NCI-H1930 (cell line): ENCODE results near the gene RHBDD2.
"Not testable (repeated sequence)": the region's sequence is repeated elsewhere in the genome, so short reads cannot be mapped to it uniquely, and the experiment has no call there.

Experiments used
- DNase-seq, 2 experiments: peaks; one replicate each; lab custom pipeline; 2025; lab: John Stamatoyannopoulos, UW

The RHBDD2 gene

DNA sequence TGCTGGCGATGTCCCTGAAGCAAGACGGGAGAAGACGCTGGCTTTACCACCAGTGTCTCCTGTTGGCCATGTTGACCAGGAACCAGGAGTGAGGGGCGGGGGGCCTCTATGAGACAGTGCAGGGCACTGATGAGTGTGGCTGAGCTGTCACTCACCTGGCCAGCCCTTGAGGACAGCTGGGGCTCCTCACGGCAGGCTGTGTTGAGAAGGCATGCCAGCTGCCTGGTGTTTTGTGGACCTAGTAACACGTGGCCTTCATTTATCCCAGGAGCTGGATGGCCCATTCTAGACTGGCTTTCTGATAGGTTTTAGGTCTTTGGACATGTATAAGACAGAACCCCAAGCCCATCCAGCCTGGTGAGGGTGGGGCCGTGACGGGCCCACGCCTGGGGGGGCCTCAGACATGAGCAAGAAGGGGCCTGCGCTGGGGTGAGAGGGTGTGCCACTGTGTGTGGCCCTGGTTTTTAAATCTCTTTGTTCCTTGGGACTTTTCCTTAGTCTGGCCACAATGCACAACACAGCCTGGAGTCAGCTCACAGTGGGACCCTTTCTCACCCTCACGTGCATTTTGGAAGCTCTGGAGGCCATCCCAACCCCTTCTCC is 10.5 kb downstream of the RHBDD2 start:
- no peak for DNase-seq

DNA sequence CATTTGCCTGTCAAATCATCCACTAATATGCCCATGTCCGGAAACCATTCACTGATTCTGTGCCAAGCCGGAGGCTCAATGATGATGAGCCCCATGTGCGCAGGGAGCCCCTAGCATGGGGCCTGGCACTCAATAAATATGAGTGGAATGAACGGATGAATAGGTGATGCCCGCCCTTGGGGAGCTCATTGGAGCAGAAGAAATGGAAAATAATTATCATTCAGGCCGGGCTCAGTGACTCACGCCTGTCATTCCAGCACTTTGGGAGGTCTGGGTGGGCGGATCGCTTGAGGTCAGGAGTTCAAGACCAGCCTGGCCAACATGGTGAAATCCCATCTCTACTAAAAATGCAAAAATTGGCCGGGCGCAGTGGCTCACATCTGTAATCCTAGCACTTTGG is 11.0 kb downstream of the RHBDD2 start:
- no peak for DNase-seq

DNA sequence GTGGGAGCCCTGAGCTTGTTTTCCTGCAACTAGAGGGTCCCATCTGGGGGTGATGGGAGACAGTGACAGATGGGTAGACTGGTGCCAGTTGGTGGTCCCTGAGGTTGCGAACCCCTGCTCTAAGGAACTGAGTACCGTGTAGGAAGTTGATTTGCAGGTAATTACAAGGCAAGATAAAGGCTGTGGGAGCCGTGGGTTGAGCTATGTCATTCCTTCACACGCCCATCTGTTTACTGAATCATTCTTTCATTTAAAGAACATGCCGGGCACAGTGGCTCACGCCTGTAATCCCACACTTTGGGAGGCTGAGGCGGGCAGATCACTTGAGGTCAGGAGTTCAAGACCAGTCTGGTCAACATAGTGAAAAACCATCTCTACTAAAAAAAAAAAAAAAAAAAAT is 12.4 kb downstream of the RHBDD2 start:
- not testable (repeated sequence) for DNase-seq

DNA sequence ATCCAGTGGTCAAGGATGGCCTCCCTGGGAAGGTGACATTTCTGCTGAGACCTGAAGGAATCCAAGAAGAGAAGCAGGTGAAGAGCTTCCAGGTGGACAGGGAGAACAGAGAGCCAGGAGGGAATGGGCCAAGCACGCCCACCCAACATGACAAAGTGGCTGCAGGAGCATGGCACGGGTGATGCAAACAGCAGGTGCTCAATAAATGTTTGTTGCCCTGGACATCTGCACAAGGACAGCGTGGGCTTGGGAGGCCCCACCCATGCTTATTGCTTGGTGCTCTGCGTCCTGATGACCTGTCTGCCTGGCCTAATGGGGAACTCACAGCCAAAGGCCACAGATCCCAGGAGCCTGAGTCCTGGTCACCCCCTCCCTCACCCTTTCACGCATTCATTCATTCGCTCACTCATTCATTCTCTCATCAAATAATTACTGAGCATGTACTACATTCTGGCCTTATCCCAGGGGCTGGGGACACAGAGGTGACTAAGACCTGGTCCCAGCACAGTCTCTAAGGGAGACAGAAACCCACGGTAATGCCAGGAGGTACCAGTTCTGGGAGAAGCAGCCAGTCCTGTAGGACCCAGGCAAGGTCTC is 13.1 kb downstream of the RHBDD2 start:
- no peak for DNase-seq

DNA sequence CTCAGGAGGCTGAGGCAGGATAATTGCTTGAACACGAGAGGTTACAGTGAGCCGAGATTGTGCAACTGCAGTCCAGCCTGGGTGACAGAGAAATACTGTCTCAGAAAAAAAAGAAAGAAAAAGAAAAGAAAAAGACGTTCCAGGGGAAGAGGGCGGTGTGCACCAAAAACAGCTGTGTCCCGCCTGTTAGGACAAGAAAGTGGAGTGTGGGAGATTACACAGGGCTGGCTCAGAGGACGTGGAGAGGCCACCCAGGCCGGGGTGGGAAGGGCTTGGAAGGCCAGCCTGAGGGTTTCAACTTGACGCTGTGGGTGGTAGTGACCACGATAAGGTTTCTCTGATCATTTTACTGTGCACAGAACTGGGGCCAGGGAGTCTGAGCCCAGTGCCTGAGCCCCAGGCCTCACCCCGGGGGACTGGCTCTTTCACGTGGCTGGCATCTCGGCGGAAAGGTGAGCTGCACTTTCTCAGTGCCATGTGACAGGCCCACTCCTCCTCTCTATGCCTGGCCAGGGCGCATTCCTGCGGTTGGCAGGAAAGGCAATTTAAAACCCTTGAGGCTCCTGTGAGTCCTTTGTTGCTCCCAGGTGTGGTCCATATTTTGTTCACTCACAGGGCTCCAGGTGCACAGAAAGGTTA is 13.9 kb downstream of the RHBDD2 start:
- DNase-seq, result no peak

DNA sequence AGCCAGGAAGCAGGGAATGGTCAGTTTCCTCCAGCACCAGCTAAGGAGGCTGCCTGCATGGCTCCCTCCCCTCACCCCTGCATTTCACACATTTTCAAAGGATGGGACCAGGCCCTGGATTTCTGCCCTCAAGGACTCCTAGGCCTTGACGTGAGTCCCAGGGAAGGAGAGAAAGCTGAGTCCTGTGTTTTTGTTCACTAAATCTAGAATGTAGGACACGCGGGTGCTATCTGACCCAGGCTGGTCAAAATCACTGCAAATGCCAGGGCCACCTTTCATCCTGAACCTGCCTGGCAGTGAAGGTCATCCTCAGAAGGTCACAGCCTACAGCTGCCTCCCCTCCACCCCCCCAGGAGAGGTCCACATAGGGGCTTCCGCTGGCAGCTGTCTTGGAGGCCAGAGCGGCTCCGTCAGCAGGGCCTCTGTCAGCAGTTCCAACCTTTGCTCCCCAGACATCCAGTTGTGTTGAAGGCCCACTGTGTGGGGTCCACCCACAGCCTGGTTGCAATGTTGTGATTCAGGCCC is 18.0 kb downstream of the RHBDD2 start:
- no peak for DNase-seq

DNA sequence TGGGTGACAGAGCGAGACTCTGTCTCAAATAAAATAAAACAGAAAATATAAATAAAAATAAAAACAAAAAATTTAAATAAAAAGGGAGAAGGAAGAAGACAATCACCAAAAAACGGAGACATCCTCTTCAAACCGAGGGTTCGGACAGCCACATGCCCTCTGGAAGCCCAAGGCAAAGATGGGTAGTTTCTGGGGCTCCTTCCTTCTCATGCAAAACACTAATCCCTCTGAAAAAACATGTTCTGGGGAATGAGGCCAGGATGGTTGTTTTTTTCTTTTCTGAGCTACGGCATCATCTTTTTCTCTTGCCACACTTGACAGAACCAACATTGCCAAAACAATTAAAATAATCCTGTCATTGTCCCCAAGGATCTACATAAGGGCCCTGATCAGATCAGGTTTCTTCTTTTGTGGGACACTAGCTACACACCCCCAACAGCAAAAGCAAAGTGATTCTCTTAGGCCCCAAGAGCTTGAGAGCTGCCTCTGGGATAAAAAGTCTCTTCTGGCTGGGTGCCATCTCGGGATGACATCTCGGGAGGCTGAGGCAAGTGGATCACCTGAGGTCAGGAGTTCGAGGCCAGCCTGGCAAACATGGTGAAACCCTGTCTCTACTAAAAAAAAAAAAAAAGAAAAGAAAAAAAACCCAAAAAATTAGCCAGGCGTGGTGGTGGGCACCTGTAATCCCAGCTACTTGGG is 21.9 kb downstream of the RHBDD2 start:
- no peak for DNase-seq

DNA sequence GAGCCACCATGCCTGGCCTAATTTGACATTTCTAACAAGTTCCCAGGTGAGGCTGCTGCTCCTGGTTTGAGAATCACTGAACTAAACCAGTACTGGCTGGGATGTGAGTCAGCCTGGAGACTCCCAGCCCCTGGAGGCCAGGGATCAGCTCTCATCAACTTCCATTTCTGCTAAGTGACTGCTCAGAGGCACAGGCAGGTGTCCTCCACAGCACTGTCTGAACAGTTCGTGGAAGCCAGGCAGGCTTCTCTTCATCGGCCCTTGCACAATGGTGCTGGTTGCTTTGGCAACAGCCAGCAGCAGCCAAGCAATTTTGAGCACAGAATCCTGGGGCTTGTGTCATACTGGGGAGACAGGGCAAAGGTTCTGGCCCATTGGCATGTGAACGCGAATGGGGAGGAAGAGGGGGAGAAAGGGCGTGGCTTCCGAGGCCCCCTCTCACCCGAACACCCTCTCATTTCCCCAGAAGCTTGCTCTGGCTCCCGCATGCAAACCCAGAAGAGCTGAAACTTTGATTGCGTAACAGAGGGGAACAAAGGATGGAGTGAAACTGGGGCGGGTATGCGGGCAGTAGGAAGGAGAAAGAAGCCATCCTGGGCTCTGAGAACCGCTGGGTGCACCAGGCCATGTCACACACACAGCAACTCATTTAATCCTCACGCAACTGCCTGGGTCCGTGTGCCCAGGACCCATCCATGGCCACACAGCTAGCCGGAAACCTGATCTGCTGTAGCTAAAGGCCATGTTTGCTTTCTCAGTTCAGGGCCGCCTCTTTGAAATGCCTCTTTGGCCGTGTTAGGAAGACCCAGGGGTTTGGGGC is 27.2 kb downstream of the RHBDD2 start:
- peak; percentile 35 to 67 for DNase-seq

DNA sequence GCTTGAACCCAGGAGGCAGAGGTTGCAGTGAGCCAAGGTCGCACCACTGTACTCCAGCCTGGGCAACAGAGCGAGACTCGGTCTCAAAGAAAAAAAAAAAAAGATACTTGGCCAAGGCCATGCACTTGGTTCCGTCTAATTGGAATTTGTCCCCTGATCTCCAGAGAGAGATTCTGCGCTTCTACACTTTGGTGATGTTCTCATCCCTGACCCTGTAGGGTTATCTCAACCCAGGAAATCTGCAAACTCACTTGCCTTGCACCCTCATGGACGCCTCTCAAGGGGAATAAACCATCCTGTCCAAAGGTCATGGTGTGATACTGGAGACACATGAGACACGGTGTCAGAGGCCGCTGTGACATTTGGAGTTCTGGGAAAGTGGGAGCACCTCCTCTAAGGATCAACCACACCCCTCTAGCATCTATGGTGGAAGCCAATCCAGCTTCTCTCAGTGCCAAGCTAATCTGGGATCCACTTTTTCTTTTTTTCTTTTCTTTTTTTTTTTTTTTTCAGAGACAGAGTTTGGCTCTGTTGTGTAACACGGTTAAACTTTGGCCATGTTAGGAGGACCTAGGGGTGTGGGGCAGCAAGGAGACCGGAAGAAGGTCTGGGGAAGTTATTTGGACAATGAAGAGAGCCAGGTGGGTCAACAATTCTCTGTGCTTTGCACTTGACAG is 28.3 kb downstream of the RHBDD2 start:
- DNase-seq, result no peak

DNA sequence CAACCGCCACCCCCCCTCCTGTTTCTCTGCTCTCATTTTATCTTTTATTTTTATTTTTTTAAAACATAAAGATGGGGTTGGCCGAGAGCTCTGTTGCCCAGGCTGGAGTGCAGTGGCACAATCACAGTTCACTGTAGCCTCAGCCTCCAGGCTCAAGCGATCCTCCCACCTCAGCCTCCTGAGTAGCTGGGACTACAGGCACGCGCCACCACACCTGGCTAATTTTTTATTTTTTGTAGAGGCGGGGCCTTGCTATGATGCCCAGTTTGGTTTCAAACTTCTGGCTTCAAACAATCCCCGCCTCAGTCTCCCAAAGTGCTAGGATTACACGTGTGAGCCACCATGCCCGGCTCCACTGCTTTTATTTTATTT is 28.8 kb downstream of the RHBDD2 start:
- DNase-seq, result not testable (repeated sequence)

DNA sequence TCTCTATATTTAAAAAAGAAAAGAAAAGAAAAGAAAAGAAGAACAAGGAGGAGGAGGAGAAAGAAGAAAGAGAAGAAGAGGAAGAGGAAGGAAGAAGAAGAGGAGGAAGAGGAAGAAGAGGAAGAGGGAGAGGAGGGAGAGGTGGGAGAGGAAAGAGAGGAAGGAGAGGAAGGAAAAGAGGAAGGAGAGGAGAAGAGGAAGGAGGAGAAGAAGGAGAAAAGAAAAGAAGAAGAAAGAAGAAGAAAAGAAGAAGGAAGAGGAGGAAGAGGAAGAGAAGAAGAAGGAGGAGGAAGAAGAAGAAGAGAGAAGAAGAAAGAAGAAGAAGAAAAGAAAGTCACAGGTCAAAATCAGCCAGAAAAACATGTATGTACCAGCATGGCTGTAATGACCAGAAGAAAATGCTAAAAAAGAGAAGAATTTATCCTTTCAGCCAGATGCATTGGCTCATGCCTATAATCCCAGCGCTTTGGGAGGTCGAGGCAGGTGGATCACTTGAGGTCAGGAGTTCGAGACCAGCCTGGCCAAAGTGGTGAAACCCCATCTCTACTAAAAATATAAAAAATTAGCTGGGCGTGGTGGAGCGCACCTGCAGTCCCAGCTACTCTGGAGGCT is 30.8 kb downstream of the RHBDD2 start:
- DNase-seq, result no peak

DNA sequence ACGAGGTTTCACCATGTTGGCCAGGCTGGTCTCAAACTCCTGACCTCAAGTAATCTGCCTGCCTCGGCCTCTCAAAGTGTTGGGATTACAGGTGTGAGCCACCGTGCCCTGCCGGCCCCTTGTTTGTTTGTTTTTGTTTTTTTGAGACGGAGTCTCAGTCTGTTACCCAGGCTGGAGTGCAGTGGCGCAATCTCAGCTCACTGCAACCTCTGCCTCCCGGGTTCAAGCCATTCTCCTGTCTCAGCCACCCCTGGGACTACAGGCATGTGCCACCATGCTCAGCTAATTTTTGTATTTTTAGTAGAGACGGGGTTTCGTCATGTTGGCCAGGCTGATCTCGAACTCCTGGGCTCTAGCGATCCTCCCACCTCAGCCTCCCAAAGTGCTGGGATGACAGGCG is 32.4 kb downstream of the RHBDD2 start:
- not testable (repeated sequence) for DNase-seq

DNA sequence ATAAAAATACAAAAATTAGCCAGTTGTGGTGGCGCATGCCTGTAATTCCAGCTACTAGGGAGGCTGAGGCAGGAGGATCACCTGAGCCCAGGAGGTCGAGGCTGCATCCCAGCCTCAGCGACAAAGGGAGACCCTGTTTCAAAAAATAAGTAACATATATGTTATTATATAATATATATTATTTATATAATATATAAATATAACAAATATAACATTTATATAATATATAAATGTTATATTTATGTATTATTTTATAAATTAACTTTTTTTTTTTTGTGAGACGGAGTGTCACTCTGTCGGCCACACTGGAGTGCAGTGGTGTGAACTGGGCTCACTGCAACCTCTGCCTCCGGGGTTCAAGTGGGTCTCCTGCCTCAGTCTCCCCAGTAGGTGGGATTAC is 34.6 kb downstream of the RHBDD2 start:
- DNase-seq, result no peak

DNA sequence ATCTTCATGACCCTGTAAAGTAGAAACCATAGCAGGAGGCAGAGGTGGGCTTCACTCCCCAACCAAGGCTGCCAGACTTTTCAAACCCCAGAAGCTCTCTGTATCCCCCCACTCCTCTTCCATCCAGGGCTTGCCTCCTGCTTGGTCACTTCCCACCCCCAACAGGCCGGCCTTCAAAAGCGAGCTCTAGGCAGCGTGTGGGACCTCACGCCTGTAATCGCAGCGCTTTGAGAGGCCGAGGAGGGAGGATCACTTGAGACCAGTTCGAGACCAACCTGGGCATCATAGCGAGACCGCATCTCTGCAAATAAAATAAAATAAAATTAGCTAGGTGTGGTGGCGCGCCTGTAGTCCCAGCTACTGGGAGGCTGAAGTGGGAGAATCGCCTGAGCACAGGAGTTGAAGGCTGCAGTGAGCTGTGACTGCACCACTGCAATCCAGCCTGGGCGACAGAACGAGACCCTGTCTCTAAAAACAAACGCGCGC is 35.4 kb downstream of the RHBDD2 start:
- no peak for DNase-seq

DNA sequence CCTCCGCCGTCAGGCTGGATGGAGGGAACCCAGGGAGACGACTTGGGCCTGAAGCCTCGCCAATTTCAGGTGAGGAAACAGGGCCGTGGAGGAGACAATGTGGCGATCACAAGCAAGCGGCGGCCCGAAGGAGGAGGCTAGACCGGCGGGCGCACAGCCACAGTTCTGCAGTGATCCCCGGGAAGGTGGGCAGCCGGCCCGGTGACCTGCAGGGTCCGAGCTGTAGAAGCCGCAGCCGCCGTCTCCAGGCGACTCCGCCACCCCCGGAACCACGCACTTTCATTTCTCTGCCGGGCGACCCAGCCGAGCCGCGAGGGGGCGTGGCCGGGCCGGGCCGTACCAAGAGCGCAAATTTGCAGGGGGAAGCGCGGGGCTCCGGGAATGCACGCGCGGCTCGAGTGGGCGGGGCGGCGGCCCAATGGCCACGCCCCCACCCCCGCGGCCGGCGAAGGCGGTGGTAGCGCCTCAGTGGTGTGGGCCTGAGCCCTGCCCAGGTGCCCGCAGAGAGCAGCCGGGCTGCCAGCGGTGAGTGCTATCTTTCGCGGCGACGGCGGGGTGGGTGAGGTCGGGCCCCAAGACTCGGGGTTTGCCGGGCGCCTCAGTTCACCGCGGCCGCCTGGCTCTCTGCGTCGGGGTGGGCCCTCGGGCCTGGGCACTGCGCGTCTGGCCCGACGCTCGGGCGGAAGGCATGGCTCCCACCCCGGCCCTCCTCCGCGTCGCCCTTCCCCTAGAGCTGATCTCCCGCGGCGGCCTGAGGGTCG is 36.0 kb downstream of the RHBDD2 start, which contains the start of gene POR:
TSS of gene POR (plus strand) at position 501 of the 761 bp plus-strand sequence. CDS start 38,847 bp downstream, outside the sequence.
- DNase-seq, result peak; percentile 85 to 97

DNA sequence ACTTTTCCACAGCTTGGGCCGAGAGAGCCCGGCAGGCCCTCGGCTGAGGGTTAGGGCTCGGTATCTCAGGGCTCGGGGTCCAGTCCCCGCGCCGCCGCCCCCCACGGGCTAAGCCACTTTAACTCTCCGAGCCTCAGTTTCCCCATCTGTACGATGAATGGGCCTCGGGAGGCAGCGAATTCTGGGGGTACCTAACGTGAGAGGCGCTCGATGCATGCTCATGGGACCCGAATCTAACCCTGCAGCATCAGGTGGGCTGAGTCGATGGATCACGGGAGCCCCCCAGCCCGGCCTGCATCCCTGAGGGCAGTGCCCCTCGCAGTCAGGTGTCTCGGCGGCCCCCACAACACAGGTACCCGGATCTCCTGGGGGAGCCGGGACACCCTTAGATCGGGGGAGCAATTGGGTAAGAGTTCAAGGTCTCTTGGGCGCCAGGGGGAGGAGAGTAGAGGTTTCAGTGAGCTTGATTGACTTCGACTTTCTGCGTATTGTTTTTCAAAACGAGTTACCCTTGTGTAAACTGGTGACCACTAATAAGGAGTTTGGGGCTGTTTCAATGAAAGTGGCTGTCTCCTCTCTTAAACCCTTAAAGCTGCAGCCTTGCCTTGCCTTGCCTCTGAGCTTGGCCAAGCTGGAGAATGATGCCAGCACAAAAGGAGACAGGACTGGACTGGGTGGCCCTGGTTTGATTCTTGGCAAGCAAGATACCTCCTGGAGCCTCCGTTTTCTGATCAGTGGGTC is 36.8 kb downstream of the RHBDD2 start:
- DNase-seq, result no peak

DNA sequence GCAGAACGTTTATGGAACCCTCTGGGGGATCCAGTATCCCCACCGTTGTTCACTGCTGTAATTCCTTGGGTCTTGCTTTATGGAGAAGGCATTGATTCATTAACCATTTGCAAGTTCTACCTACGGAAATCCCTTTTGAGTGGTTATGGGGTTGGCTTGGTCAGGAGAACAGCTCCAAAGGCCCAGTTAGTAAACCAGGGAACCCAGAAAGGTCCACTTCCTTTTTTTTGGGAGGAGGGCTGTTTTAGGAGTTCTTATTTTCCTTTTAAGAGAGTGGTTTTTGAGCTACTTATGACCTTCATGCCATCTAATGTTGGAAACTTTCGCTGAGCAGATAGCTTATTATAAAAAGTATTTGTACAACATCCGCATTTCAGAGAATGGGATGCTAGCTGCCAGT is 37.4 kb downstream of the RHBDD2 start:
- no peak for DNase-seq

DNA sequence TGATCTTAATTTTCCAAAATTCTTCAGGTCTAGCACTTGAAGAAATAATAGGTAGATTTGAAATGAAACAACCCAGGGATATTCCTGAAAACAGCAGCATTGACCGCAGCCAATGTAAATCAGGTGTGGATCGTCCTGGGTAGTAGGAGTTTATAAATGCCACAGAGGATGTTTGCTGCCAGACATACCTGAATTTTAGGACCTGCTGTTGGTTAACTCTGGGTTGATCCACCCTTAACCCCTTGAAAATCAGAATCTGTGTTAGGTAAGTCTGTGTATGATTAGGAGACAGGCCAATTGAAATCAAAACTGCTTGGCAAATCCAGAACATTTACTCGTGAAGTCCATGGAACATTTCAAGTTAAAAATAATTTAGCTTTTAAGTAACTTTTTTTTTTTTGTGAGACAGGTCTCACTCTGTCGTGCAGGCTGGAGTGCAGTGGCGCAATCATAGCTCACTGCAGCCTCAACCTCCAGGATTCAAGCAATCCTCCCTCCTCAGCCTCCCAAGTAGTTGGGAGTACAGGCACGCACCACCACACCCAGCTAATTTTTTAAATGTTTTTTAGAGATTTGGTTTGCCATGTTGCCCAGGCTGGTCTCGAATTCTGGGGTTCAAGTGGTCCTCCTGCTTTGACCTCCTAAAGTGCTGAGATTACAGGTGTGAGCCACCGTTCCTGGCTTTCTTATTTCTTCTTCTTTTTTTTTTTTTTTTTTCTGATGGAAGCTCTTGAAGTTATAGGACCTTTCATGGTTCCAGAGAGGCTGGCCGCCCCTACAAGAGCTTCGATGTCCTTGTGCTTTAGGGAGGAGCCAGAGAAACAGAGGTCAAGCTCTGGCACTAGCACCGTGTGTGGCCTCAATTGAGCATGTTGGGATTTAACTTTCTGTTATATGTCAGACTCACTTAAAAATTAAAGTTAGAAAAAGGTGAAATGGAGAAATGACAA is 38.1 kb downstream of the RHBDD2 start:
- no peak for DNase-seq
